NB4 (cell line): ENCODE data around the gene MYLK.

Source experiments
- DNase-seq: peaks from one replicate; pipeline ENCODE4 v3.0.0; 2010; ENCODE audit warnings: low read depth
- H3K4me3 ChIP-seq: one replicate; pipeline ENCODE4 v1.5.1; 2011; ENCODE audit warnings: mild to moderate bottlenecking, low read depth, low read length, moderate library complexity
- MAX ChIP-seq: IDR thresholded peaks from 2 replicates; pipeline ENCODE4 v1.6.1; 2011; ENCODE audit warnings: low read depth, low read length
- MYC ChIP-seq: IDR thresholded peaks from 2 replicates; pipeline ENCODE4 v1.6.1; 2011; ENCODE audit warnings: low read depth, low read length
- POLR2A ChIP-seq: IDR thresholded peaks from 2 replicates; pipeline ENCODE4 v1.6.1; 2011; ENCODE audit warnings: mild to moderate bottlenecking; ENCODE audit not compliant: insufficient read length; ENCODE audit errors: extremely low read depth
- TF ChIP-seq, protein P1 (sequence below): IDR thresholded peaks from one replicate; pipeline ENCODE4 v1.5.1; 2012; ENCODE audit warnings: low read depth, low read length

The MYLK gene

GRCh38 chr3:123622766-123623165, 261.4 kb downstream of the MYLK start:
- DNase-seq, result no peak
- no peak for TF ChIP-seq MAX
- no peak for TF ChIP-seq POLR2A
- no peak for TF ChIP-seq MYC
- TF ChIP-seq, protein P1, sequence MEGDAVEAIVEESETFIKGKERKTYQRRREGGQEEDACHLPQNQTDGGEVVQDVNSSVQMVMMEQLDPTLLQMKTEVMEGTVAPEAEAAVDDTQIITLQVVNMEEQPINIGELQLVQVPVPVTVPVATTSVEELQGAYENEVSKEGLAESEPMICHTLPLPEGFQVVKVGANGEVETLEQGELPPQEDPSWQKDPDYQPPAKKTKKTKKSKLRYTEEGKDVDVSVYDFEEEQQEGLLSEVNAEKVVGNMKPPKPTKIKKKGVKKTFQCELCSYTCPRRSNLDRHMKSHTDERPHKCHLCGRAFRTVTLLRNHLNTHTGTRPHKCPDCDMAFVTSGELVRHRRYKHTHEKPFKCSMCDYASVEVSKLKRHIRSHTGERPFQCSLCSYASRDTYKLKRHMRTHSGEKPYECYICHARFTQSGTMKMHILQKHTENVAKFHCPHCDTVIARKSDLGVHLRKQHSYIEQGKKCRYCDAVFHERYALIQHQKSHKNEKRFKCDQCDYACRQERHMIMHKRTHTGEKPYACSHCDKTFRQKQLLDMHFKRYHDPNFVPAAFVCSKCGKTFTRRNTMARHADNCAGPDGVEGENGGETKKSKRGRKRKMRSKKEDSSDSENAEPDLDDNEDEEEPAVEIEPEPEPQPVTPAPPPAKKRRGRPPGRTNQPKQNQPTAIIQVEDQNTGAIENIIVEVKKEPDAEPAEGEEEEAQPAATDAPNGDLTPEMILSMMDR, result no peak

DNA sequence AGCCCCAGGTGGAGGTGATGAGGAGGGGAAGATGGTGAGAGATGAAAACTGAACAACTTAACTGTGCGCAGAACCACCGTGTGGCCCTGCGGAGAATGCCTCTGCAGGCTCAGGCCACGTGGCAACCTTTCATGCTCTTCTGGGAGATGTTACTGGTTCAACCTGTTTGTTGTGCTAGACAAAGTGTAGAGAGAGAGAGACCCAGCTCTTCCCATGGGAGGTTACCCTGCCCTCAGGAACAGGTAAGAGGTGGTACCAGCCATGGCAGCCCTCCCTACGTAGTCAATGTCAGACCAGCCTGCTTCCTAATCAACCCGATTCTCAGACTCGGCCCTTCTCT, 262.3 kb downstream of the MYLK start:
- TF ChIP-seq POLR2A (no peak), MAX (no peak), MYC (no peak)
- TF ChIP-seq, protein P1, result no peak
- DNase-seq, result no peak
- no peak overlapping the region for H3K4me3 ChIP-seq

More at GRCh38 chr3:123622766-123623165, 261.4 kb downstream of the MYLK start:
- H3K4me3 ChIP-seq, result no peak overlapping the region

DNA sequence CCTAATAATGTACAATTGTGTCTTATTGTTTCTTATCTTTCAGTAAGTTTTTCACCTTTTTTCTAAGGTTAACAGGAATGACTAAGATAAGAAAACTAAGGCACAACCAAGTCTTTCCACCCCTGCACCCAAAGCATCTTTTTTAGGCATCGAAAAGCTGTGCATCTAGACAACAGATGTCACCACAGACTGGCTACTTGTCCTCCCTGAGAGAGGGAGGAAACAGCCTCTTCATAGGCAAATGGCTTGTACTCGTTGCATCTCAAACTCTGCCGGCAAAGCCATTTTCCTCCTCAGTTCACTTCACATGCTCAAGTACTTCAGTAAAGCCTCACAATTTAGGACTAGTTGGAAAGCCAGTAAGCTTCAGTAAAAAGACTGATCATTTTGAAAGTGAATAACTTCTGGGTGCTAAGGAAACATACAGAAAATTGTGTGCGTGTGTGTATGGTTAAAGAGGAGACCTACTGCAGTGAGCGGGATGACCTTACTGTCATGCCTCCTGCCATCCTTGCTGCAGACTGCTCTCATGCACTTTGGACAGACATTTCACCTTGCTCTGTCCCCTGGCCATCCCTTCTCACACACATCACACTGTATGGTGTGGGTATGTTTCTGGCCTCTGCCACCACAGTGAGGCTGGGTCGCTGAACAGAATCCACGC, 262.8 kb downstream of the MYLK start:
- TF ChIP-seq POLR2A (no peak), MAX (no peak), MYC (no peak)
- TF ChIP-seq, protein P1, result no peak
- DNase-seq, result no peak
- H3K4me3 ChIP-seq, result no peak overlapping the region

GRCh38 chr3:123620343-123620742, 263.8 kb downstream of the MYLK start:
- no peak overlapping the region for H3K4me3 ChIP-seq
- DNase-seq, result no peak
- TF ChIP-seq MAX, result no peak
- no peak for TF ChIP-seq MYC
- TF ChIP-seq, protein P1, result no peak
- no peak for TF ChIP-seq POLR2A

DNA sequence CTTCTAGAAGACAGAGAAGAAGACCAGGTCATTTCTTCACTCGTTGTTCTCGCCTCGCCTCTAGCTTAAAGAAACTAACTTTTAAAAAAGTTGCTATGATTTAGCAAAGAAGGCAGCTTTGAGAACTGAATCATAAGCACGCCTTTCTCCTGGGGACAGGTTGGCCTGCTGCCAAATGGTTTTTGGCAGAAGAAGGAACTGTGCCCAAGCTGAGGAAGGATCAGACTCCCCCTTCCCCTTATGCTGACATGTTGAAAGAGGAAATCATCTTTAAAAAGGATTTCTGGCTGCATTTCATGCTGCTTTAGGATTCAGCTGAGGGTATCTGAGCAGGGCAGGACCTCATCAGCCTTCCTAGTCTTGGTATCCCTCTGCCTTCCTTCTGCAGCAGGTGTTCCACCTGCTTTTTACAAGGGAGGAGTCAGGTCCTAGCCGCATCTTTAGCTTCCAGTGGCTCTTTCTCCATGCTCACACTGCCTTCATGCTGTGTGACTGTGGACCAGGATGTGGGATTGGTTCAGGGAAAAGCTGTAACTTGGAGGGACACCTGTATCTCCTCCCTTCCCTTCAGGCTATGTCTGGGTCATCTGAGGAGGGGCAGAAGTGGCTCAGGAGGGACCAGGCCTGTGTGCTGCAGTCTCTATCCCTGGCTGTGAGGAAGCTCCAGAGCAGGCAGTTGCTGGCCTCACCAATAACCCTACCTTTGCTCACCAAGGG, 265.2 kb downstream of the MYLK start:
- H3K4me3 ChIP-seq, result no peak overlapping the region
- peak; percentile 89 for DNase-seq
- TF ChIP-seq MYC (no peak), MAX (no peak), POLR2A (no peak)
- TF ChIP-seq, protein P1, result no peak
